DMS153 treated with DMSO at 0.1 percent for 48 hours (cell line): Measurements from ENCODE around the gene PRR29.

ENCODE experiments used
- DNase-seq: peaks from one replicate; lab custom pipeline; 2025; ENCODE audit not compliant: unreplicated experiment; lab: John Stamatoyannopoulos, UW

PRR29 gene

GRCh38 chr17:63998050-63998720 lies at the start of gene PRR29:
TSS of gene PRR29 (plus strand) at chr17:63998351. CDS start at chr17:63998365, 14 bp downstream.
- peak; percentile 30 for DNase-seq

GRCh38 chr17:63948521-63948920 lies 49.6 kb upstream of the PRR29 start:
- DNase-seq, result no peak

GRCh38 chr17:63949576-63950250 lies 48.4 kb upstream of the PRR29 start:
- no peak for DNase-seq

- DNase-seq, result peak; percentile 10
These were observed 46.9 kb upstream of the PRR29 start for GRCh38 chr17:63950940-63951907.

GRCh38 chr17:63954402-63955063 lies 43.6 kb upstream of the PRR29 start:
- no peak for DNase-seq

- DNase-seq, result no peak
These were observed 42.9 kb upstream of the PRR29 start for GRCh38 chr17:63955232-63955631.

GRCh38 chr17:63955791-63956190 lies 42.4 kb upstream of the PRR29 start:
- no peak for DNase-seq

- no peak for DNase-seq
These were observed 41.7 kb upstream of the PRR29 start for GRCh38 chr17:63956296-63956920.

- no peak for DNase-seq
These were observed 38.1 kb upstream of the PRR29 start for GRCh38 chr17:63960006-63960405.

GRCh38 chr17:63960430-63960829 lies 37.7 kb upstream of the PRR29 start:
- no peak for DNase-seq

GRCh38 chr17:63961355-63962212 lies 36.6 kb upstream of the PRR29 start:
- DNase-seq, result no peak

- no peak for DNase-seq
These were observed 35.8 kb upstream of the PRR29 start for GRCh38 chr17:63962298-63962744.

- DNase-seq, result no peak
These were observed 35.0 kb upstream of the PRR29 start for GRCh38 chr17:63963123-63963522.

GRCh38 chr17:63966646-63967264 lies 31.4 kb upstream of the PRR29 start:
- no peak for DNase-seq

- DNase-seq, result no peak
These were observed 30.2 kb upstream of the PRR29 start for GRCh38 chr17:63967953-63968352.

- no peak for DNase-seq
These were observed 28.9 kb upstream of the PRR29 start for GRCh38 chr17:63969278-63969677.

GRCh38 chr17:63972796-63973195 lies 25.4 kb upstream of the PRR29 start, which contains the start of gene SCN4A:
TSS of gene SCN4A (minus strand) at chr17:63972918. CDS start at chr17:63972841, 77 bp downstream.
- no peak for DNase-seq

- DNase-seq, result no peak
These were observed 24.9 kb upstream of the PRR29 start for GRCh38 chr17:63973247-63973646.
